ENCODE data around the gene RNF166.

Gene RNF166, protein sequence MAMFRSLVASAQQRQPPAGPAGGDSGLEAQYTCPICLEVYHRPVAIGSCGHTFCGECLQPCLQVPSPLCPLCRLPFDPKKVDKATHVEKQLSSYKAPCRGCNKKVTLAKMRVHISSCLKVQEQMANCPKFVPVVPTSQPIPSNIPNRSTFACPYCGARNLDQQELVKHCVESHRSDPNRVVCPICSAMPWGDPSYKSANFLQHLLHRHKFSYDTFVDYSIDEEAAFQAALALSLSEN

DNA sequence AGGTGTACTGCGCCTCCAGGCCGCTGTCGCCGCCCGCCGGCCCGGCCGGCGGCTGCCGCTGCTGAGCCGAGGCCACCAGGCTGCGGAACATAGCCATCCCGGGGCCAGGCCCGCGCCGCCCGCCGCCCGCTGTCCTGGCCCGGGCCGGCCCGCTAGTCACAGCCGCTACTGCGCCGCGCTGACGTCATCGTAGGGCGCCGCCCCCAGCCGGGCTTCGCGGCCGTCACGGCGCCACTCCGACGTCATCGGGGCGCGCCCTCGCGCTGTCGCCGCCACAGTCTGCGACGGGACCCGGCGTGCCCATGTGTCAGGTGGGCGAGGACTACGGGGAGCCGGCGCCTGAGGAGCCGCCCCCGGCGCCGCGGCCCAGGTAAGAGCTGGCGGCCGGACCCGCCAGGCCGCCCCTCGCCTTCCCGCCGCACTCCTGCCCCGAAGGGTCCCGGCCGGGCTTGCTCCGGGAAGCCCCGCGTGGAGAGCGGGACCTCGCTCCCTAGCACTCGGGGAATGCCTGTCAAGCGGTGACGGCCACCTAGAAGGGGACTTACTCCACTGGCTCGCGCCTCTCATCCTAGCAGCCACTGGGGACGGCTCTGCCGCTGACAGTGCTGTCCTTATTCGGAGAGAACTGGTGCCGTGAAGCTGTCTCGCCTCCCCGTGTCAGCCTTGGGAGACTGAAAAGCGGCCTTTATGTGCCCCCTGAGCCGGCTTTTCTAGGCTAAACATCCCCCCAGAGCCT lies at the start of gene RNF166, which contains the start of gene CTU2:
Gene RNF166, minus strand, starts transcription at position 180 of the 736 bp plus-strand sequence. Its CDS starts 83 bp downstream, at position 97.
Gene CTU2, plus strand, starts transcription at position 275 of the 736 bp plus-strand sequence. Its CDS starts 28 bp downstream, at position 303.
- Histone ChIP-seq H3K27me3 (ENCODE audit: control insufficient read depth, insufficient read depth, low read length) (no peaks in the 10 kb centered on the region), H3K4me3 (ENCODE audit: low read depth, low read length) (peak within 1 kb of the TSS; percentile 98), H3K4me1 (ENCODE audit: control insufficient read depth, insufficient read depth, low read length) (peaks cover 4% of the 10 kb centered on the region), H3K36me3 (ENCODE audit: control insufficient read depth, insufficient read depth, low read length) (peaks cover 4% of the 10 kb centered on the region), H3K9me3 (ENCODE audit: control insufficient read depth, insufficient read depth, low read length) (no peaks in the 10 kb centered on the region), H3K9ac (ENCODE audit: low read depth, low read length) (peak within 1 kb of the TSS; percentile 74)

DNA sequence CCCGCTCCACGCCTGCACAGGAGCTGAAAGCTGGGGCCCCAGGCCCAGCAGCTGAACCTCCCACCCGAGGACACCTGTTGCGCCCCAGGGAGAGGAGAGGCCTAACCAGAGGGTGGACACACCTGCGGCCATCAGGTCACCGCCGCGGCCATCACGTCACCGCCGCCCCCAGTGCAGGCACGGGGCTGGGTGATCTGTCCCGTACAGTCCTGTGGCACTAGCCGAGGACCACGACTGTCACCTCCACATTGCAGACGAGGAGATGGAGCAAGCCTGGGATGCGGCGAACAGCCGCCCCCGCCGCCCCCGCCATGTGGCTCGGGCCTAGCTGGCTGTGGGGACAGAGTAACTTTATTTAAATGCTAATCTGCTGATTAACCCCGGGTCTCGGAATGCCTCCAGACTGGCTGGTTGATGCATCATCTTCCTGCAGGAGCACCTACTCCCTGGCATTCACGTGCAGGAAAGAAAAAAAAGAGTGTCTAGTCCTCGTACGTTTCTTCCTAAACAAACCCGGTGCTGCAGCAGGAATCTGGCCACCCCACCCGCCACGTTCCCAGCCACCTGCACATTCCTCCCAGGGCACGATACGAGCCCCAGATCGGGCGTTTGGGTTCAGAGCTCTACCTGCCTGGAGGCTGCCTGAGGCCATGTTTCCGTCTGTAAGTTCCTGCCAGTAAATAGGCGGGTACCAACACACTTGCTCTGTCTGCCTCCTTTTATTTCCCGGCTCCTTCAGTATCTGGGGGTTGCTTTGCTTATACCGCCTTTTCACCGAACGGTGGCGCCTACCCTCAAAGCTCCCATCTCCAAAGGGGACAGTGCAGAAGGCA lies 48.9 kb upstream of the RNF166 start:
- Histone ChIP-seq H3K27me3 (ENCODE audit: control insufficient read depth, insufficient read depth, low read length) (no peaks in the 10 kb centered on the region), H3K36me3 (ENCODE audit: control insufficient read depth, insufficient read depth, low read length) (no peaks in the 10 kb centered on the region), H3K9me3 (ENCODE audit: control insufficient read depth, insufficient read depth, low read length) (no peaks in the 10 kb centered on the region), H3K4me3 (ENCODE audit: low read depth, low read length) (no peak overlapping the region), H3K4me1 (ENCODE audit: control insufficient read depth, insufficient read depth, low read length) (no peaks in the 10 kb centered on the region), H3K9ac (ENCODE audit: low read depth, low read length) (peak overlapping the region; percentile 8)

DNA sequence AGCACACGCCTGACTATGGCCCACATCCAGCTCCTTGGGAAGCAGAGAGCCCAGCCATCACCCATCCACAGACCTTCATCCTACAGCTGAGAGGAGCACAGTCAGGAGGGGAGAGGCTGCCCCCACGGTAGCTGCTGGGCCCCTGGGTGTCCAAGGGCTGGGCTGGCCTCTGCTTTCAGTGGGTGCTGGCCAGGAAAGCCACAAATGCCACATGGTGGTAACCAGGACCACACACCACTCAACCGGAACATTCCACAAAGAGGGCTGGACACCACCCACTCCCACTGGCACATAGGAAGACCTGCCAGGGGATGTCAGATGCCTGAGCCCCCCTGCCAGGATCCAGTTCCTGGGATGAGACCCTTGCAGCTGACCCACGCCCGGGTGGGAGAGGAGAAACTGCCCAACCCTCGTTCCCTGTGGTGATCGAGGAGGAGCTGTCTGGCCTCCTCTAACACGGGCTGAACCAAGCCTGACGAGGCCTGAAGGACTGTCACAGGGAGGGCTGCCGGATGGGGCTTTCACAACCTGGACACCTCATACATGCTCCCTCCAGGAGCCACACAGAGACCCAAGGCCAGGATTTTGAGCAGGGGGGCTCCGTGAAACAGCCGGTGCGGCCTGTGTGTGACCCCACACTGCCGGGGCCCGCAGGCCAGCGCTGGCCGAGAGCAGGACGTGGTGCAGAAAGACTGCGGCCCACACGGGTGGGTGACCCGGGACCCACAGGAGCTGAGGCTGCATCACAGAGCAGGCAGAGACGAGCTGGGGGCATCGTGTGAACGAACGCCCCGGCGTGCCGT lies 48.1 kb upstream of the RNF166 start:
- H3K36me3 ChIP-seq (ENCODE audit: control insufficient read depth, insufficient read depth, low read length): no peaks in the 10 kb centered on the region
- H3K4me1 ChIP-seq (ENCODE audit: control insufficient read depth, insufficient read depth, low read length): no peaks in the 10 kb centered on the region
- H3K4me3 ChIP-seq (ENCODE audit: low read depth, low read length): no peak overlapping the region
- H3K9ac ChIP-seq (ENCODE audit: low read depth, low read length): peak overlapping the region; percentile 8
- no peaks in the 10 kb centered on the region for H3K9me3 ChIP-seq (ENCODE audit: control insufficient read depth, insufficient read depth, low read length)
- no peaks in the 10 kb centered on the region for H3K27me3 ChIP-seq (ENCODE audit: control insufficient read depth, insufficient read depth, low read length)

DNA sequence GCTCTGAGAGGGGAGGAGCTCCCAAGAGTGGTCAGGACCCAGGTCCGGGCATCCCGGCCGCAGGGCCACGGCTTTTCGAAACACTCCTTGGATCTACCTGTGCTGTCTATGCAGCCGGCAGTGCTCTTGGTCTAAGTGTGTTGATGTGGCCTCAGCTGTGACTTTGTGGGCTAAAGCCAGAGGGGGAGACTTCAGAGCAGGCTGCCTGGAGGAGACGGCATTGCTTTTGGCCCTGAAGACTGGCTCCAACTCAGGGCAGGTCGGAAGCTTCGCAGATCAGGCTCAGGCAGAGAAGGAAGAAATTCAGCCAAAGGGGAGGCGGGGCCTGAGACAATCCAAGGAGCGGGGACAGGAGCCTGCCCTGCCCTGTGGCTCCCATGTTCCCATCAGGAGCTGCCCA lies 47.4 kb upstream of the RNF166 start:
- Histone ChIP-seq H3K4me1 (ENCODE audit: control insufficient read depth, insufficient read depth, low read length) (no peaks in the 10 kb centered on the region), H3K9me3 (ENCODE audit: control insufficient read depth, insufficient read depth, low read length) (no peaks in the 10 kb centered on the region), H3K4me3 (ENCODE audit: low read depth, low read length) (no peak overlapping the region), H3K9ac (ENCODE audit: low read depth, low read length) (no peak overlapping the region), H3K36me3 (ENCODE audit: control insufficient read depth, insufficient read depth, low read length) (no peaks in the 10 kb centered on the region), H3K27me3 (ENCODE audit: control insufficient read depth, insufficient read depth, low read length) (no peaks in the 10 kb centered on the region)

DNA sequence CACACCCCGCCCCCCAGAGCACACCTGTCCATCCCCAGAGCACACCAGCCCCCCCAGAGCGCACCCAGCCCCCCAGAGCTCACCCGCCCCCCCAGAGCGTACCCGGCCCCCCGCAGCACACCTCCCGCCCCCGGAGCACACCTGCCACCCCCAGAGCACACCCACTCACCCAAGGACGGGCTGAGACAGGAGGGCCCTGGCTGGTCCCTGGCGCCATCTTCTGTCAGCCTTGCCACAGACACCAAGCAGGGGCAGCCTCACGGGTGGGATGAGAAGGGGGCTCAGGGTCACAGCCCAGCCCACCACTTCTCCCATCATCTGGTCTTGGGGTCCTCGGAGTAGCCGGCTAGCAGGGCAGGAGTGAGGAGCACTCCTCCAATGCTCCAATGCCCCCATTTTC lies 47.0 kb upstream of the RNF166 start:
- Histone ChIP-seq H3K36me3 (ENCODE audit: control insufficient read depth, insufficient read depth, low read length) (no peaks in the 10 kb centered on the region), H3K9ac (ENCODE audit: low read depth, low read length) (no peak overlapping the region), H3K27me3 (ENCODE audit: control insufficient read depth, insufficient read depth, low read length) (no peaks in the 10 kb centered on the region), H3K4me1 (ENCODE audit: control insufficient read depth, insufficient read depth, low read length) (no peaks in the 10 kb centered on the region), H3K4me3 (ENCODE audit: low read depth, low read length) (no peak overlapping the region), H3K9me3 (ENCODE audit: control insufficient read depth, insufficient read depth, low read length) (no peaks in the 10 kb centered on the region)

DNA sequence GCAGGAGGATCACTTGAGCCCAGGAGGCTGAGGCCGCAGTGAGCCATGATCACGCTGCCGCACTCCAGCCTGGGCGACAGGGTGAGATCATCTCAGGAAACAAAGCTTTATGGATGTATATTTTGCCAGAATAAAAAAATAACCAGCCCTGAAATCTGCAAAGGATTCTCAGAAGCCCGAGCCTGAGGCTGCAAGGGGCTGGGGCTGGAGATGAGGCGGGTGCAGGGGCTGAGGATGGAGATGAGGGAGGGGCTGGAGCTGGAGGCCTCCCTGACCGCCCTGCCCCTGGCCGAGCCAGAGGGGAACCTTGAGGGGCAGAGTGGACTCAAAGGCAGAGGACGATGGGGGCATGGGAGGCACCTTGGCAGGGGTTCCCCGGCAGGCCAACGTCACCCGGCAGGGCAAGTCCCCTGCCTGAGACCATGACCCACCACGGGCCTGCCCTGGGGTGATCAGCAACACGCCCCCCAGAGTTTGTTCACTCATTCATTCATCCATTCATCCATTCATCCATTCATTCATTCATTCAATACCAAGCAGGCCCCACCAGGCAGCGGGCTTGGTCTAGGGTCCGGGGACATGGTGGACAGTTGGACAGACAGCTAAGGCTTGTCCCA lies 46.3 kb upstream of the RNF166 start:
- H3K9me3 ChIP-seq (ENCODE audit: control insufficient read depth, insufficient read depth, low read length): no peaks in the 10 kb centered on the region
- no peak overlapping the region for H3K4me3 ChIP-seq (ENCODE audit: low read depth, low read length)
- H3K9ac ChIP-seq (ENCODE audit: low read depth, low read length): no peak overlapping the region
- H3K27me3 ChIP-seq (ENCODE audit: control insufficient read depth, insufficient read depth, low read length): no peaks in the 10 kb centered on the region
- H3K36me3 ChIP-seq (ENCODE audit: control insufficient read depth, insufficient read depth, low read length): no peaks in the 10 kb centered on the region
- no peaks in the 10 kb centered on the region for H3K4me1 ChIP-seq (ENCODE audit: control insufficient read depth, insufficient read depth, low read length)

DNA sequence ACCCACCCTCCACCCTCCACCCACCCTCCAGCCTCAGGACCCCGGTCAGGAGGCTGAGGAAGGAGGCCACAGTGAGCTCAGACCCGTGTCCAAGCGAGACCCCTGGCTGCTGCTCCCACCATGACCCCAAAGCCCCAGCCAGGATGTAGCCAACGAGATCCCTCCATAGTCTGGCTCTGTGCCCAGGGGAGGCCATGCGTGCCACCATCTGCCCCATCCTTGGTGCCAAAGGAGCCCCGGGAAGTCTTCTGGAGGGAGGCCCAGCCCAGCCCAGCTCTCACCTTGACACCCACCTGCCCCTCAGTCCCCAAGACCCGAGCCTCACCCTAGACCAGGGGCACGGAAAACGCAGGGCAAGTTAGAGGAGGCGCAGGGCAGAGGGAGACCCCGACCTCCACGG lies 44.6 kb upstream of the RNF166 start:
- no peak overlapping the region for H3K4me3 ChIP-seq (ENCODE audit: low read depth, low read length)
- no peaks in the 10 kb centered on the region for H3K27me3 ChIP-seq (ENCODE audit: control insufficient read depth, insufficient read depth, low read length)
- H3K9ac ChIP-seq (ENCODE audit: low read depth, low read length): no peak overlapping the region
- H3K4me1 ChIP-seq (ENCODE audit: control insufficient read depth, insufficient read depth, low read length): no peaks in the 10 kb centered on the region
- no peaks in the 10 kb centered on the region for H3K9me3 ChIP-seq (ENCODE audit: control insufficient read depth, insufficient read depth, low read length)
- H3K36me3 ChIP-seq (ENCODE audit: control insufficient read depth, insufficient read depth, low read length): no peaks in the 10 kb centered on the region

DNA sequence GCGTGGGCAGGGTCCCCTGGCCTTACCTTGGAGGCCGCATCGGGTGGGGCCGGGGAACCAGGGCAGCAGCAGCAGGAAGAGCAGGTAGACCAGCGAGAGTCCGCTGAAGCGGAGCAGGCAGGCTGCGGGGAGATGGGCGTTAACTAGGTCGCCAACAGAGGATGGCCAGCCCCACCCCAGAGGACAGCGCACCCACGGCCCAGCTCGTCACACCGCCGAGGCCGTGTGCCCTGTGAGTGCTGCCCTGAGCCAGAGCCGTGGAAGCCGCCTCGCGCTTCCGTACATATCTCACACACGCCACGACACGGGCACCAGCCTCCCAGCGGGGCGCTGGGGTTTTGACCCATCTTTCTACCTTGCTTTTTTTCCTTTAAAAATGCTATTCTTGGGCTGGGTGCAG lies 43.1 kb upstream of the RNF166 start:
- Histone ChIP-seq H3K9ac (ENCODE audit: low read depth, low read length) (no peak overlapping the region), H3K36me3 (ENCODE audit: control insufficient read depth, insufficient read depth, low read length) (no peaks in the 10 kb centered on the region), H3K4me1 (ENCODE audit: control insufficient read depth, insufficient read depth, low read length) (no peaks in the 10 kb centered on the region), H3K9me3 (ENCODE audit: control insufficient read depth, insufficient read depth, low read length) (no peaks in the 10 kb centered on the region), H3K27me3 (ENCODE audit: control insufficient read depth, insufficient read depth, low read length) (no peaks in the 10 kb centered on the region), H3K4me3 (ENCODE audit: low read depth, low read length) (no peak overlapping the region)

DNA sequence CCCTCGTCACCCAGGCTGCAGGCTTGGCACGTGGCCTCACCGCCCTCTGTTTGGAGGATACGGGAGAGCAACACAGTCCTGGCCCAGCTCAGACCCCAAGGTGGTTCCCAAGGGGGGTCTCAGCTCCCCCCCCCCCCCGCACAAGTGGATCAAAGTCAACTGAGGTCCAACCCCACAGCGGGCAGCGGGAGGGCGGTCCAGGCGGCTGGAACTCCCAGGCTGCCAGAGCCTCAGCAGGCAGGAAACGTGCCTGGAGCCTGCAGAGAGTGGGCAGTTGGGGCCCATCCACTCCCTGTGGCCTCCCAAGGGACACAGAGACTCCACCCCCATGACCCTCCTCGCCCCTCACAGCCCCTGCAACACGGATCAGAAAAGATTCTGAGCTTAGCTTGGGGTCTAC lies 42.2 kb upstream of the RNF166 start:
- no peak overlapping the region for H3K4me3 ChIP-seq (ENCODE audit: low read depth, low read length)
- H3K9me3 ChIP-seq (ENCODE audit: control insufficient read depth, insufficient read depth, low read length): no peaks in the 10 kb centered on the region
- H3K9ac ChIP-seq (ENCODE audit: low read depth, low read length): no peak overlapping the region
- H3K36me3 ChIP-seq (ENCODE audit: control insufficient read depth, insufficient read depth, low read length): no peaks in the 10 kb centered on the region
- no peaks in the 10 kb centered on the region for H3K27me3 ChIP-seq (ENCODE audit: control insufficient read depth, insufficient read depth, low read length)
- H3K4me1 ChIP-seq (ENCODE audit: control insufficient read depth, insufficient read depth, low read length): peaks cover 2% of the 10 kb centered on the region

DNA sequence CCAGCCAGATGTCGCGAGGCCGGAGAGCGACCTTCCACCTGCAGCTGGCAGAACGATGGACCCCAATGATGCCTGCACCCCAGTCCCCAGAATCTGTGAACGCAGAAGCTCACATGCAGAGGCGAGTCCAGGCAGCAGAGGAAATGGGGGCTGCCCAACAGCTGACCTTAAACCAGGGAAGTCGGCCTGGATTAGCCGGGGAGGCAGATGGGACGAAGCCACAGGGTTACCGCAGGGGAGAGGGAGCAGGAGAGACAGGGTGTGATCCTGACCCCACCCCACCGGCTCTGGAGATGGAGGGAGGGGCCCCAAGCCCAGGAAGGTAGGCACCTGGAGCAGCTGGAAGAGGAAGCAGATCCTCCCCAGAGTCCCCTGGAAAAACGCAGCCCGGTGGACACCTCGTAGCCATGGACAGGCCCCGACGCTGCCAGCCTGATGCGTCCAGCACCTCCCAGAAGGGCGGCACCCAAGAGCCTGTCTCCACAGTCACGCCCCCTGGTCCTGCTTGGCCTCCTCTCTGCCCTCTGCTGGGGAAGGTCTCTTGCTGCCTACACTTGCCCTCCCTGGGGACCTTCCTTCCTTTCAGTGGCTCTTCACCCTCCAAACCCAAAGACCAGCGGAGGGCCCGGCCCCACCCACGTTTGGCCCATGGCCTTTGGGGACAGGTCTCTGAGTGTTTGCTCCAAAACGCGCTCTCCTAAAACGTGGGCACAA lies 41.5 kb upstream of the RNF166 start:
- Histone ChIP-seq H3K9me3 (ENCODE audit: control insufficient read depth, insufficient read depth, low read length) (no peaks in the 10 kb centered on the region), H3K27me3 (ENCODE audit: control insufficient read depth, insufficient read depth, low read length) (no peaks in the 10 kb centered on the region), H3K4me3 (ENCODE audit: low read depth, low read length) (no peak overlapping the region), H3K9ac (ENCODE audit: low read depth, low read length) (no peak overlapping the region), H3K36me3 (ENCODE audit: control insufficient read depth, insufficient read depth, low read length) (no peaks in the 10 kb centered on the region), H3K4me1 (ENCODE audit: control insufficient read depth, insufficient read depth, low read length) (peaks cover 2% of the 10 kb centered on the region)
